HG02763 (cell line): ENCODE data around the gene CELSR2.

Experiments
- ATAC-seq: cut with Tn5 transposase; IDR thresholded peaks from one replicate; pipeline ENCODE4 v1.9.1; 2021; ENCODE audit warnings: mild to moderate bottlenecking, moderate library complexity; ENCODE audit not compliant: unreplicated experiment

Gene CELSR2

GRCh38 chr1:109251277-109252166 lies 2.2 kb downstream of the CELSR2 start:
- no peak for ATAC-seq

- no peak for ATAC-seq
Measured at GRCh38 chr1:109252167-109252892, 3.0 kb downstream of the CELSR2 start.

GRCh38 chr1:109252893-109253802 lies 3.8 kb downstream of the CELSR2 start:
- ATAC-seq, result no peak

- no peak for ATAC-seq
Measured at GRCh38 chr1:109253803-109254620, 4.7 kb downstream of the CELSR2 start.

- ATAC-seq, result no peak
Measured at GRCh38 chr1:109254621-109255096, 5.3 kb downstream of the CELSR2 start.

- ATAC-seq, result no peak
Measured at GRCh38 chr1:109255097-109255651, 5.8 kb downstream of the CELSR2 start.

GRCh38 chr1:109255678-109256077 lies 6.3 kb downstream of the CELSR2 start:
- ATAC-seq, result no peak

GRCh38 chr1:109256085-109256484 lies 6.7 kb downstream of the CELSR2 start:
- no peak for ATAC-seq

GRCh38 chr1:109256971-109257681 lies 7.8 kb downstream of the CELSR2 start:
- no peak for ATAC-seq

- no peak for ATAC-seq
Measured at GRCh38 chr1:109257682-109258421, 8.5 kb downstream of the CELSR2 start.

- no peak for ATAC-seq
Measured at GRCh38 chr1:109258481-109259466, 9.4 kb downstream of the CELSR2 start.

GRCh38 chr1:109259674-109260557 lies 10.6 kb downstream of the CELSR2 start:
- no peak for ATAC-seq

GRCh38 chr1:109261006-109261405 lies 11.7 kb downstream of the CELSR2 start:
- ATAC-seq, result no peak

- no peak for ATAC-seq
Measured at GRCh38 chr1:109261578-109261977, 12.2 kb downstream of the CELSR2 start.

- no peak for ATAC-seq
Measured at GRCh38 chr1:109262231-109263055, 13.1 kb downstream of the CELSR2 start.
